Measurements from ENCODE around the gene DEDD. TPM values are rescaled to one million over a fixed set of nuclear protein-coding genes. Genes with fewer than 3 reads are reported as not detected.
A peak's percentile ranks its signal among the peaks of the same experiment; 100 is the strongest.

DEDD gene
- total and polyA plus RNA-seq, 2 of the 13 experiments (the other 11 are each of a cell fraction or from before 2014, with no cell fraction given) = 12.6 to 27.8 TPM

- no peak for TF ChIP-seq MLXIP (CRISPR knock-in tag; IDR thresholded peaks at IDR 0.05; ENCODE audit: borderline replicate concordance)
- TF ChIP-seq HMGXB3 (CRISPR knock-in tag; IDR thresholded peaks at IDR 0.05; ENCODE audit: borderline replicate concordance) = no peak
- no peak for TF ChIP-seq ZBTB3 (CRISPR knock-in tag; IDR thresholded peaks at IDR 0.05; ENCODE audit: borderline replicate concordance, low read depth)
- no peak for TF ChIP-seq HOXA9 (CRISPR knock-in tag; IDR thresholded peaks at IDR 0.05; ENCODE audit: borderline replicate concordance)
- TF ChIP-seq ZGPAT (CRISPR knock-in tag; IDR thresholded peaks at IDR 0.05) = 0 out of 2 replicates have a peak, but pooled peaks have one; percentile 45
- TF ChIP-seq DNMT1 (CRISPR knock-in tag; IDR thresholded peaks at IDR 0.05) = no peak
- TF ChIP-seq HIC2 (CRISPR knock-in tag; IDR thresholded peaks at IDR 0.05; ENCODE audit: low read depth) = no peak
- no peak for TF ChIP-seq HMG20A (CRISPR knock-in tag; IDR thresholded peaks at IDR 0.05; ENCODE audit: borderline replicate concordance)
- peak; percentile 37; the same call in 1 of the 2 replicates for TF ChIP-seq ZSCAN25 (CRISPR knock-in tag; IDR thresholded peaks at IDR 0.05)
- TF ChIP-seq PAX8 (CRISPR knock-in tag; IDR thresholded peaks at IDR 0.05; ENCODE audit: borderline replicate concordance) = no peak
- no peak for TF ChIP-seq MLX (CRISPR knock-in tag; IDR thresholded peaks at IDR 0.05)
- TF ChIP-seq NBN (conservative IDR thresholded peaks at IDR 0.05) = no peak
- no peak for TF ChIP-seq ZBTB43 (CRISPR knock-in tag; conservative IDR thresholded peaks at IDR 0.05)
- TF ChIP-seq ZNF75D (CRISPR knock-in tag; IDR thresholded peaks at IDR 0.05; ENCODE audit: borderline replicate concordance) = no peak
- no peak; the same call in 1 of the 2 replicates for TF ChIP-seq ZFP90 (CRISPR knock-in tag; IDR thresholded peaks at IDR 0.05; ENCODE audit: borderline replicate concordance)
Observed at GRCh38 chr1:161159087-161159912, 26.8 kb upstream of the DEDD start, which contains the start of gene USP21 (continued).

All from HepG2 (cell line).